Measurements from ENCODE around the gene PHF21B. TPM values are rescaled to one million over a fixed set of nuclear protein-coding genes. Genes with fewer than 3 reads are reported as not detected.

PHF21B gene
- total and polyA plus RNA-seq, 2 experiments from 2014 or later, result 20.6 to 149 TPM

DNA sequence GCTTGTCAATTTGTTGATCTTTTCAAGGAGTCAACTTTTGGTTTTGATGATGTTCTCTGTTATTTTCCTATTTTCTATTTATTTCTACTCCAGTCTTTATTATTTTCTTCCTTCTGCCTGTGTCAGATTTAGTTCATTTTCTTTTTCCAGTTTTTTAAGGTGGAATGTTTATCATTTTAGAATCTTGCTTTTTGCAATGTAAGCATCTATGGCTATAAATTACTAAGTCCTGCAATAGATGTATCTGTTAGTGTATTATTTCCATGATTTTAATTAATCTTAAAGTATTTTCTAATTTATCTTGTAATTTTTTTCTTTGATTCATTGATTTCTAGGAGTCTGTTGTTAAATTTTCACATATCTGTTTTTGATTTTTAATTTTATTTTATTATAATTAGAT, 175.7 kb downstream of the PHF21B start:
- no peaks in the 10 kb centered on the region for H3K79me2 ChIP-seq (replicated peaks; ENCODE audit: insufficient read depth)
- H3K27me3 ChIP-seq (ENCODE audit: insufficient read depth), result no peaks in the 10 kb centered on the region
- Mint-ChIP-seq H3K27ac (no peak overlapping the region), H3K4me1 (peaks cover 10% of the 10 kb centered on the region), H3K36me3 (ENCODE audit: low read depth) (peaks cover 48% of the 10 kb centered on the region), H3K4me3 (no peak overlapping the region), H3K27me3 (ENCODE audit: insufficient read depth, low read depth, poor library complexity) (peaks cover 4% of the 10 kb centered on the region), H3K9me3 (peaks cover 18% of the 10 kb centered on the region)
- H3K4me3 ChIP-seq, result no peak overlapping the region
- peaks cover 9% of the 10 kb centered on the region for H3K36me3 ChIP-seq (ENCODE audit: insufficient read depth)
- H3K4me2 ChIP-seq, result no peak overlapping the region
- DNase-seq (ENCODE audit: low spot score) (no peak), ATAC-seq (no peak)
- H2AFZ ChIP-seq, result no peak overlapping the region
- 0 out of 2 replicates have a peak, but pooled peaks cover 2% of the 10 kb centered on the region for H3F3A ChIP-seq (replicated peaks; ENCODE audit: low read depth)
- H3K4me1 ChIP-seq (ENCODE audit: insufficient read depth), result peaks cover 4% of the 10 kb centered on the region
- peaks cover 13% of the 10 kb centered on the region for H4K20me1 ChIP-seq (replicated peaks; ENCODE audit: insufficient read depth)
- no peaks in the 10 kb centered on the region for H3K9me2 ChIP-seq (ENCODE audit: insufficient read depth)
- TF ChIP-seq EZH2 (IDR thresholded peaks at IDR 0.05; ENCODE audit: low read depth, unreplicated experiment) (no peak), ZNF114 (CRISPR knock-in tag; IDR thresholded peaks at IDR 0.05) (no peak), ETS1 (IDR thresholded peaks at IDR 0.05) (no peak), NANOG (IDR thresholded peaks at IDR 0.05; ENCODE audit: borderline replicate concordance) (no peak), EZH2phosphoT487 (IDR thresholded peaks at IDR 0.05; ENCODE audit: unreplicated experiment) (no peak)
- H3K27ac ChIP-seq (ENCODE audit: low read depth), result no peak overlapping the region

DNA sequence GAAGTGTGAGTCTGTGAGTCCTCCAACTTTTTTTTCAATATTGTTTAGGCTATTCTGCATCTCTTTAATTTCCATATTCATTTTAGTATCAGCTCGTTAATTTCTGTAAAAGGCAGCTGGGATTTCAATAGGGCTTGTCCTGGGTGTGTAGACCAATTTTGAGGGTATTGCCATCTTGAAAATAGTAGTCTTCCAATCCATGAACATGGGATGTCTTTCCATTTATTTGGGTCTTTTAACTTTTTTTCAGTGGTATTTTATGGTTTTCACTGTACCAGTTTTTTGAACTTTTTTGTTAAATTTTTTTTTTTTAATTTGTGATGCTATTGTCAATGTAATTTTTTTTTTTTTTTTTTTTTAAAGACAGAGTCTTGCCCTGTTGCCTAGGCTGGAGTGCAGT, 177.9 kb downstream of the PHF21B start:
- H3K4me3 ChIP-seq, result no peak overlapping the region
- no peak for ATAC-seq
- Mint-ChIP-seq H3K27me3 (ENCODE audit: insufficient read depth, low read depth, poor library complexity) (peaks cover 2% of the 10 kb centered on the region), H3K36me3 (ENCODE audit: low read depth) (peaks cover 52% of the 10 kb centered on the region), H3K27ac (no peak overlapping the region), H3K4me1 (peaks cover 6% of the 10 kb centered on the region; the same call in 2 of the 3 replicates), H3K9me3 (peaks cover 18% of the 10 kb centered on the region), H3K4me3 (no peak overlapping the region)
- 0 out of 2 replicates have a peak, but pooled peaks cover 2% of the 10 kb centered on the region for H3F3A ChIP-seq (replicated peaks; ENCODE audit: low read depth)
- H3K4me1 ChIP-seq (ENCODE audit: insufficient read depth), result peaks cover 3% of the 10 kb centered on the region
- H3K36me3 ChIP-seq (ENCODE audit: insufficient read depth), result peaks cover 9% of the 10 kb centered on the region; the same call in 1 of the 2 replicates
- H3K9me2 ChIP-seq (ENCODE audit: insufficient read depth), result no peaks in the 10 kb centered on the region
- no peak overlapping the region for H2AFZ ChIP-seq
- peaks cover 13% of the 10 kb centered on the region for H4K20me1 ChIP-seq (replicated peaks; ENCODE audit: insufficient read depth)
- H3K27ac ChIP-seq (ENCODE audit: low read depth), result no peak overlapping the region
- H3K79me2 ChIP-seq (replicated peaks; ENCODE audit: insufficient read depth), result no peaks in the 10 kb centered on the region
- no peaks in the 10 kb centered on the region for H3K27me3 ChIP-seq (ENCODE audit: insufficient read depth)
- no peak for DNase-seq (ENCODE audit: low spot score)
- H3K4me2 ChIP-seq, result no peak overlapping the region
- TF ChIP-seq ETS1 (IDR thresholded peaks at IDR 0.05) (no peak), NANOG (IDR thresholded peaks at IDR 0.05; ENCODE audit: borderline replicate concordance) (no peak), EZH2phosphoT487 (IDR thresholded peaks at IDR 0.05; ENCODE audit: unreplicated experiment) (no peak), CTCF (conservative IDR thresholded peaks at IDR 0.05; ENCODE audit: low read depth in 2 of 2) (no peak), JUNB (IDR thresholded peaks at IDR 0.05; ENCODE audit: unreplicated experiment) (no peak)
- TF ChIP-seq, protein P1, sequence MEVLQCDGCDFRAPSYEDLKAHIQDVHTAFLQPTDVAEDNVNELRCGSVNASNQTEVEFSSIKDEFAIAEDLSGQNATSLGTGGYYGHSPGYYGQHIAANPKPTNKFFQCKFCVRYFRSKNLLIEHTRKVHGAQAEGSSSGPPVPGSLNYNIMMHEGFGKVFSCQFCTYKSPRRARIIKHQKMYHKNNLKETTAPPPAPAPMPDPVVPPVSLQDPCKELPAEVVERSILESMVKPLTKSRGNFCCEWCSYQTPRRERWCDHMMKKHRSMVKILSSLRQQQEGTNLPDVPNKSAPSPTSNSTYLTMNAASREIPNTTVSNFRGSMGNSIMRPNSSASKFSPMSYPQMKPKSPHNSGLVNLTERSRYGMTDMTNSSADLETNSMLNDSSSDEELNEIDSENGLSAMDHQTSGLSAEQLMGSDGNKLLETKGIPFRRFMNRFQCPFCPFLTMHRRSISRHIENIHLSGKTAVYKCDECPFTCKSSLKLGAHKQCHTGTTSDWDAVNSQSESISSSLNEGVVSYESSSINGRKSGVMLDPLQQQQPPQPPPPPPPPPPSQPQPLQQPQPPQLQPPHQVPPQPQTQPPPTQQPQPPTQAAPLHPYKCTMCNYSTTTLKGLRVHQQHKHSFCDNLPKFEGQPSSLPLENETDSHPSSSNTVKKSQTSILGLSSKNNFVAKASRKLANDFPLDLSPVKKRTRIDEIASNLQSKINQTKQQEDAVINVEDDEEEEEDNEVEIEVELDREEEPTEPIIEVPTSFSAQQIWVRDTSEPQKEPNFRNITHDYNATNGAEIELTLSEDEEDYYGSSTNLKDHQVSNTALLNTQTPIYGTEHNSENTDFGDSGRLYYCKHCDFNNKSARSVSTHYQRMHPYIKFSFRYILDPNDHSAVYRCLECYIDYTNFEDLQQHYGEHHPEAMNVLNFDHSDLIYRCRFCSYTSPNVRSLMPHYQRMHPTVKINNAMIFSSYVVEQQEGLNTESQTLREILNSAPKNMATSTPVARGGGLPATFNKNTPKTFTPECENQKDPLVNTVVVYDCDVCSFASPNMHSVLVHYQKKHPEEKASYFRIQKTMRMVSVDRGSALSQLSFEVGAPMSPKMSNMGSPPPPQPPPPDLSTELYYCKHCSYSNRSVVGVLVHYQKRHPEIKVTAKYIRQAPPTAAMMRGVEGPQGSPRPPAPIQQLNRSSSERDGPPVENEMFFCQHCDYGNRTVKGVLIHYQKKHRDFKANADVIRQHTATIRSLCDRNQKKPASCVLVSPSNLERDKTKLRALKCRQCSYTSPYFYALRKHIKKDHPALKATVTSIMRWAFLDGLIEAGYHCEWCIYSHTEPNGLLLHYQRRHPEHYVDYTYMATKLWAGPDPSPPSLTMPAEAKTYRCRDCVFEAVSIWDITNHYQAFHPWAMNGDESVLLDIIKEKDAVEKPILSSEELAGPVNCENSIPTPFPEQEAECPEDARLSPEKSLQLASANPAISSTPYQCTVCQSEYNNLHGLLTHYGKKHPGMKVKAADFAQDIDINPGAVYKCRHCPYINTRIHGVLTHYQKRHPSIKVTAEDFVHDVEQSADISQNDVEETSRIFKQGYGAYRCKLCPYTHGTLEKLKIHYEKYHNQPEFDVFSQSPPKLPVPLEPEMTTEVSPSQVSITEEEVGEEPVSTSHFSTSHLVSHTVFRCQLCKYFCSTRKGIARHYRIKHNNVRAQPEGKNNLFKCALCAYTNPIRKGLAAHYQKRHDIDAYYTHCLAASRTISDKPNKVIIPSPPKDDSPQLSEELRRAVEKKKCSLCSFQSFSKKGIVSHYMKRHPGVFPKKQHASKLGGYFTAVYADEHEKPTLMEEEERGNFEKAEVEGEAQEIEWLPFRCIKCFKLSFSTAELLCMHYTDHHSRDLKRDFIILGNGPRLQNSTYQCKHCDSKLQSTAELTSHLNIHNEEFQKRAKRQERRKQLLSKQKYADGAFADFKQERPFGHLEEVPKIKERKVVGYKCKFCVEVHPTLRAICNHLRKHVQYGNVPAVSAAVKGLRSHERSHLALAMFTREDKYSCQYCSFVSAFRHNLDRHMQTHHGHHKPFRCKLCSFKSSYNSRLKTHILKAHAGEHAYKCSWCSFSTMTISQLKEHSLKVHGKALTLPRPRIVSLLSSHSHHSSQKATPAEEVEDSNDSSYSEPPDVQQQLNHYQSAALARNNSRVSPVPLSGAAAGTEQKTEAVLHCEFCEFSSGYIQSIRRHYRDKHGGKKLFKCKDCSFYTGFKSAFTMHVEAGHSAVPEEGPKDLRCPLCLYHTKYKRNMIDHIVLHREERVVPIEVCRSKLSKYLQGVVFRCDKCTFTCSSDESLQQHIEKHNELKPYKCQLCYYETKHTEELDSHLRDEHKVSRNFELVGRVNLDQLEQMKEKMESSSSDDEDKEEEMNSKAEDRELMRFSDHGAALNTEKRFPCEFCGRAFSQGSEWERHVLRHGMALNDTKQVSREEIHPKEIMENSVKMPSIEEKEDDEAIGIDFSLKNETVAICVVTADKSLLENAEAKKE (CRISPR knock-in tag; IDR thresholded peaks at IDR 0.05), result no peak
